Lower leg skin (tissue), 3 donors: Measurements from ENCODE around the gene TAS2R16.

Experiments used
- CTCF ChIP-seq, 3 donors: fragments of 450-650 bp; IDR thresholded peaks; one replicate each; pipeline ENCODE4 v1.5.1; 2016; ENCODE audit warnings: antibody characterized with exemption in 3 of 3, mild to moderate bottlenecking in 3 of 3, moderate library complexity in 2 of 3
- POLR2A ChIP-seq, 2 donors: fragments of 450-650 bp; IDR thresholded peaks; one replicate each; pipeline ENCODE4 v1.6.1; 2016 to 2017; ENCODE audit warnings: antibody characterized with exemption in 2 of 2, mild to moderate bottlenecking in 1 of 2, moderate library complexity in 1 of 2

GRCh38 chr7:122949186-122949585 lies 46.3 kb downstream of the TAS2R16 start:
- TF ChIP-seq CTCF (IDR thresholded peaks at IDR 0.05), result no peak
- no peak for TF ChIP-seq POLR2A (IDR thresholded peaks at IDR 0.05)
